Calu3 (cell line): ENCODE data around the gene EMC1. TPM values are rescaled to one million over a fixed set of nuclear protein-coding genes. Genes with fewer than 3 reads are reported as not detected.

Experiments used
- BruUV-seq: library from RNA; stranded (reverse); fragments of 400-500 nt; replicated peaks from 2 replicates; lab custom pipeline; 2021; lab: Mats Ljungman, UMichigan
- CTCF ChIA-PET: fragments of 300-600 bp; sonication (Branson Sonifier 250); formaldehyde crosslinking; loops from one replicate; lab custom pipeline; 2022; ENCODE audit warnings: antibody characterized with exemption; lab: Charles Lee
- DNase-seq: peaks from one replicate; pipeline ENCODE4 v3.0.0; 2022
- H3K27ac Mint-ChIP-seq: one replicate; pipeline ENCODE4 v1.8.0; 2022; ENCODE audit warnings: mixed read lengths; ENCODE audit not compliant: unreplicated experiment
- H3K27me3 Mint-ChIP-seq: one replicate; pipeline ENCODE4 v1.8.0; 2022; ENCODE audit warnings: mixed read lengths; ENCODE audit not compliant: unreplicated experiment
- H3K36me3 Mint-ChIP-seq: one replicate; pipeline ENCODE4 v1.8.0; 2022; ENCODE audit warnings: mild to moderate bottlenecking, moderate library complexity, mixed read lengths; ENCODE audit not compliant: insufficient read depth, unreplicated experiment
- H3K4me1 Mint-ChIP-seq: one replicate; pipeline ENCODE4 v1.8.0; 2022; ENCODE audit warnings: mild to moderate bottlenecking, low read depth, mixed read lengths; ENCODE audit not compliant: unreplicated experiment
- H3K4me3 Mint-ChIP-seq: one replicate; pipeline ENCODE4 v1.8.0; 2022; ENCODE audit warnings: mild to moderate bottlenecking, low read depth, moderate library complexity, mixed read lengths; ENCODE audit not compliant: unreplicated experiment
- H3K9me3 Mint-ChIP-seq: one replicate; pipeline ENCODE4 v1.8.0; 2022; ENCODE audit warnings: low read depth, mixed read lengths; ENCODE audit not compliant: unreplicated experiment
- CTCF ChIP-seq: fragments of 200-600 bp; IDR thresholded peaks from one replicate; pipeline ENCODE4 v1.8.0; 2022; ENCODE audit warnings: antibody characterized with exemption; ENCODE audit not compliant: unreplicated experiment
- intact Hi-C: fragments of 100-400 bp; cut with micrococcal nuclease; formaldehyde crosslinking; loops from one replicate; pipeline ENCODE4 v1.10.0; 2022; ENCODE audit not compliant: unreplicated experiment
- total RNA-seq: library from RNA; stranded (reverse); gene quantifications from 2 replicates; pipeline ENCODE4 v1.2.3, GENCODE V29; 2022

EMC1 gene
- total RNA-seq, 1 experiment from 2014 or later = 53.4 TPM

GRCh38 chr1:19190468-19190867, 60.9 kb downstream of the EMC1 start:
- no peak for TF ChIP-seq CTCF
- no TSS peak for BruUV-seq
- CTCF ChIA-PET = interaction anchor here (0.5 kb wide), 1 partner anchor 130 kb away, joined by 3 read pairs; no protein-coding TSS in a partner anchor
- no peak overlapping the region for H3K4me3 Mint-ChIP-seq
- H3K27ac Mint-ChIP-seq = no peak overlapping the region
- H3K36me3 Mint-ChIP-seq = peaks cover 39% of the 10 kb centered on the region
- H3K4me1 Mint-ChIP-seq = no peaks in the 10 kb centered on the region
- DNase-seq = no peak
- no peaks in the 10 kb centered on the region for H3K27me3 Mint-ChIP-seq
- intact Hi-C loops = no loop called here
- H3K9me3 Mint-ChIP-seq = no peaks in the 10 kb centered on the region

- Mint-ChIP-seq H3K36me3 (peaks cover 36% of the 10 kb centered on the region), H3K9me3 (no peaks in the 10 kb centered on the region), H3K4me3 (no peak overlapping the region), H3K4me1 (no peaks in the 10 kb centered on the region), H3K27me3 (no peaks in the 10 kb centered on the region), H3K27ac (no peak overlapping the region)
- CTCF ChIA-PET = no interaction called here
- no TSS peak for BruUV-seq
- no peak for DNase-seq
- TF ChIP-seq CTCF = no peak
- intact Hi-C loops = no loop called here
Observed at GRCh38 chr1:19189270-19189669, 62.1 kb downstream of the EMC1 start.

GRCh38 chr1:19187852-19188251, 63.5 kb downstream of the EMC1 start:
- Mint-ChIP-seq H3K27me3 (no peaks in the 10 kb centered on the region), H3K4me3 (no peak overlapping the region), H3K9me3 (no peaks in the 10 kb centered on the region), H3K27ac (no peak overlapping the region), H3K4me1 (no peaks in the 10 kb centered on the region), H3K36me3 (peaks cover 38% of the 10 kb centered on the region)
- no peak for TF ChIP-seq CTCF
- intact Hi-C loops = no loop called here
- no TSS peak for BruUV-seq
- no peak for DNase-seq
- CTCF ChIA-PET = no interaction called here

GRCh38 chr1:19186001-19186400, 65.3 kb downstream of the EMC1 start:
- no peak for DNase-seq
- intact Hi-C loops = no loop called here
- no peaks in the 10 kb centered on the region for H3K27me3 Mint-ChIP-seq
- TF ChIP-seq CTCF = no peak
- peak overlapping the region; percentile 20 for H3K27ac Mint-ChIP-seq
- CTCF ChIA-PET = no interaction called here
- BruUV-seq = no TSS peak
- H3K4me3 Mint-ChIP-seq = no peak overlapping the region
- H3K36me3 Mint-ChIP-seq = peaks cover 42% of the 10 kb centered on the region
- no peaks in the 10 kb centered on the region for H3K9me3 Mint-ChIP-seq
- H3K4me1 Mint-ChIP-seq = no peaks in the 10 kb centered on the region
